NCI-H2029 treated with DMSO at 0.1 percent for 48 hours (cell line): Measurements from ENCODE around the gene KRT39.
"Not testable (repeated sequence)": the region's sequence is repeated elsewhere in the genome, so short reads cannot be mapped to it uniquely, and the experiment has no call there.

Source experiments
- DNase-seq: peaks from one replicate; lab custom pipeline; 2025; lab: John Stamatoyannopoulos, UW

Gene KRT39

GRCh38 chr17:40938981-40939380, 27.8 kb downstream of the KRT39 start:
- no peak for DNase-seq

GRCh38 chr17:40937384-40937819, 29.3 kb downstream of the KRT39 start, which contains the start of gene KRT23:
TSS of gene KRT23 (minus strand) at chr17:40937646. CDS start at chr17:40936603, 1,043 bp downstream.
- DNase-seq: no peak

- no peak for DNase-seq
Observed at GRCh38 chr17:40936976-40937375, 29.8 kb downstream of the KRT39 start.

- DNase-seq: no peak
Observed at GRCh38 chr17:40936437-40936971, 30.2 kb downstream of the KRT39 start.

- no peak for DNase-seq
Observed at GRCh38 chr17:40935624-40936023, 31.1 kb downstream of the KRT39 start.

GRCh38 chr17:40932608-40933007, 34.1 kb downstream of the KRT39 start:
- DNase-seq: no peak

- no peak for DNase-seq
Observed at GRCh38 chr17:40931311-40931710, 35.4 kb downstream of the KRT39 start.

GRCh38 chr17:40926341-40926740, 40.4 kb downstream of the KRT39 start:
- DNase-seq: no peak

- DNase-seq: no peak
Observed at GRCh38 chr17:40922239-40922638, 44.5 kb downstream of the KRT39 start.

GRCh38 chr17:40921026-40921425, 45.7 kb downstream of the KRT39 start:
- DNase-seq: no peak

- DNase-seq: not testable (repeated sequence)
Observed at GRCh38 chr17:40917116-40917515, 49.6 kb downstream of the KRT39 start.

- DNase-seq: no peak
Observed at GRCh38 chr17:40916366-40916765, 50.4 kb downstream of the KRT39 start.

- no peak for DNase-seq
Observed at GRCh38 chr17:40915721-40916256, 51.0 kb downstream of the KRT39 start.

GRCh38 chr17:40915199-40915661, 51.5 kb downstream of the KRT39 start:
- DNase-seq: no peak

GRCh38 chr17:40914075-40914855, 52.5 kb downstream of the KRT39 start:
- DNase-seq: no peak

- no peak for DNase-seq
Observed at GRCh38 chr17:40912486-40913210, 54.1 kb downstream of the KRT39 start.

GRCh38 chr17:40910441-40910841, 56.3 kb downstream of the KRT39 start:
- DNase-seq: no peak

- DNase-seq: no peak
Observed at GRCh38 chr17:40909755-40910154, 57.0 kb downstream of the KRT39 start.

GRCh38 chr17:40909351-40909750, 57.4 kb downstream of the KRT39 start:
- peak; percentile 89 for DNase-seq
